IgD-negative memory B cell (primary cell): Measurements from ENCODE around the gene MASP2. TPM values are rescaled to one million over a fixed set of nuclear protein-coding genes. Genes with fewer than 3 reads are reported as not detected.

Experiments
- H3K27ac Mint-ChIP-seq, 3 donors: one replicate each; pipeline ENCODE4 v1.8.0; 2020 to 2022; ENCODE audit warnings: mild to moderate bottlenecking in 3 of 3, mixed read lengths in 3 of 3, moderate library complexity in 1 of 3
- H3K27me3 Mint-ChIP-seq: one replicate; pipeline ENCODE4 v1.8.0; 2021; ENCODE audit warnings: mixed read lengths
- H3K36me3 Mint-ChIP-seq: one replicate; pipeline ENCODE4 v1.8.0; 2020; ENCODE audit warnings: mild to moderate bottlenecking, mixed read lengths
- H3K4me1 Mint-ChIP-seq, 3 donors: one replicate each; pipeline ENCODE4 v1.8.0; 2020 to 2022; ENCODE audit warnings: mixed read lengths in 3 of 3, mild to moderate bottlenecking in 1 of 3
- H3K4me3 Mint-ChIP-seq, 4 donors: one replicate each; pipeline ENCODE4 v1.8.0; 2020 to 2022; ENCODE audit warnings: mild to moderate bottlenecking in 4 of 4, mixed read lengths in 4 of 4, moderate library complexity in 3 of 4
- H3K9me3 Mint-ChIP-seq, 3 donors: one replicate each; pipeline ENCODE4 v1.8.0; 2020 to 2021; ENCODE audit warnings: mixed read lengths in 3 of 3, mild to moderate bottlenecking in 1 of 3
- polyA plus RNA-seq: library from polyadenylated mRNA; unstranded; fragments of 300-500 nt; fragmentation: Illumina TruSeq; gene quantifications from one replicate; pipeline ENCODE4 v1.2.3, GENCODE V29; 2021

The MASP2 gene
- polyA plus RNA-seq, 1 donor from 2014 or later: not detected

GRCh38 chr1:11062965-11063401 lies 15.9 kb upstream of the MASP2 start:
- Mint-ChIP-seq H3K4me1 (peaks cover 11 to 14% (median 11%) of the 10 kb centered on the region in 3 donors), H3K27ac (peak overlapping the region in 1 of 3 donors; percentile 14), H3K36me3 (peaks cover 2% of the 10 kb centered on the region), H3K27me3 (no peaks in the 10 kb centered on the region), H3K4me3 (peak overlapping the region in 1 of 4 donors; percentile 81), H3K9me3 (no peaks in the 10 kb centered on the region)

- Mint-ChIP-seq H3K9me3 (no peaks in the 10 kb centered on the region), H3K27ac (no peak overlapping the region), H3K27me3 (no peaks in the 10 kb centered on the region), H3K36me3 (peaks cover 3% of the 10 kb centered on the region), H3K4me1 (peaks cover 11 to 14% (median 14%) of the 10 kb centered on the region in 3 donors), H3K4me3 (peak overlapping the region; percentile 21 to 100 (median 52))
Measured at GRCh38 chr1:11061652-11062365, 14.8 kb upstream of the MASP2 start.

- Mint-ChIP-seq H3K27ac (peak within 1 kb of the TSS; percentile 84 to 92 (median 85)), H3K4me3 (peak within 1 kb of the TSS; percentile 89 to 100 (median 97)), H3K9me3 (no peaks in the 10 kb centered on the region), H3K27me3 (no peaks in the 10 kb centered on the region), H3K36me3 (peaks cover 3% of the 10 kb centered on the region), H3K4me1 (peaks cover 11 to 14% (median 14%) of the 10 kb centered on the region in 3 donors)
Measured at GRCh38 chr1:11059968-11060830, 13.2 kb upstream of the MASP2 start, which contains the start of gene SRM. Gene SRM, minus strand, starts transcription at chr1:11060018. Its CDS starts 75 bp downstream, at chr1:11059943.

GRCh38 chr1:11059155-11059967 lies 12.3 kb upstream of the MASP2 start:
- Mint-ChIP-seq H3K27me3 (no peaks in the 10 kb centered on the region), H3K4me3 (peak overlapping the region; percentile 89 to 100 (median 97)), H3K9me3 (no peaks in the 10 kb centered on the region), H3K36me3 (peaks cover 3% of the 10 kb centered on the region), H3K27ac (peak overlapping the region in 1 of 3 donors; percentile 92), H3K4me1 (peaks cover 11 to 14% (median 14%) of the 10 kb centered on the region in 3 donors)

GRCh38 chr1:11058595-11059154 lies 11.6 kb upstream of the MASP2 start:
- peaks cover 3% of the 10 kb centered on the region for H3K36me3 Mint-ChIP-seq
- H3K27ac Mint-ChIP-seq: peak overlapping the region in 1 of 3 donors; percentile 92
- H3K4me1 Mint-ChIP-seq: peaks cover 11 to 14% (median 14%) of the 10 kb centered on the region in 3 donors
- no peaks in the 10 kb centered on the region for H3K9me3 Mint-ChIP-seq
- no peaks in the 10 kb centered on the region for H3K27me3 Mint-ChIP-seq
- peak overlapping the region; percentile 89 to 100 (median 97) for H3K4me3 Mint-ChIP-seq

- Mint-ChIP-seq H3K4me1 (peaks cover 11 to 14% (median 14%) of the 10 kb centered on the region in 3 donors), H3K4me3 (peak overlapping the region in 3 of 4 donors; percentile 70 to 100 (median 99))
Measured at GRCh38 chr1:11058026-11058425, 11.0 kb upstream of the MASP2 start.

GRCh38 chr1:11057477-11057876 lies 10.4 kb upstream of the MASP2 start:
- peaks cover 3% of the 10 kb centered on the region for H3K36me3 Mint-ChIP-seq
- H3K27me3 Mint-ChIP-seq: no peaks in the 10 kb centered on the region
- peak overlapping the region in 2 of 4 donors; percentile 47 to 100 for H3K4me3 Mint-ChIP-seq
- H3K4me1 Mint-ChIP-seq: peaks cover 10 to 16% (median 11%) of the 10 kb centered on the region in 3 donors
- H3K9me3 Mint-ChIP-seq: no peaks in the 10 kb centered on the region
- H3K27ac Mint-ChIP-seq: peak overlapping the region in 1 of 3 donors; percentile 59

More at GRCh38 chr1:11058026-11058425, 11.0 kb upstream of the MASP2 start:
- no peak overlapping the region for H3K27ac Mint-ChIP-seq
- H3K36me3 Mint-ChIP-seq: peaks cover 3% of the 10 kb centered on the region
- H3K27me3 Mint-ChIP-seq: no peaks in the 10 kb centered on the region
- H3K9me3 Mint-ChIP-seq: no peaks in the 10 kb centered on the region

- peaks cover 3% of the 10 kb centered on the region for H3K36me3 Mint-ChIP-seq
- H3K27me3 Mint-ChIP-seq: no peaks in the 10 kb centered on the region
- H3K4me1 Mint-ChIP-seq: peaks cover 19 to 25% (median 20%) of the 10 kb centered on the region in 3 donors
- peak overlapping the region in 1 of 4 donors; percentile 17 for H3K4me3 Mint-ChIP-seq
- no peaks in the 10 kb centered on the region for H3K9me3 Mint-ChIP-seq
- H3K27ac Mint-ChIP-seq: no peak overlapping the region
Measured at GRCh38 chr1:11056504-11056903, 9.5 kb upstream of the MASP2 start.

GRCh38 chr1:11055676-11056075 lies 8.6 kb upstream of the MASP2 start:
- Mint-ChIP-seq H3K4me1 (peaks cover 16 to 25% (median 18%) of the 10 kb centered on the region in 3 donors), H3K27me3 (no peaks in the 10 kb centered on the region), H3K4me3 (no peak overlapping the region), H3K36me3 (peaks cover 3% of the 10 kb centered on the region), H3K9me3 (no peaks in the 10 kb centered on the region), H3K27ac (no peak overlapping the region)

GRCh38 chr1:11054666-11055065 lies 7.6 kb upstream of the MASP2 start:
- Mint-ChIP-seq H3K36me3 (peaks cover 3% of the 10 kb centered on the region), H3K9me3 (no peaks in the 10 kb centered on the region), H3K27ac (no peak overlapping the region), H3K4me1 (peaks cover 13 to 25% (median 13%) of the 10 kb centered on the region in 3 donors), H3K27me3 (no peaks in the 10 kb centered on the region), H3K4me3 (no peak overlapping the region)

- Mint-ChIP-seq H3K36me3 (peaks cover 3% of the 10 kb centered on the region), H3K27me3 (no peaks in the 10 kb centered on the region), H3K27ac (no peak overlapping the region), H3K4me3 (no peak overlapping the region), H3K4me1 (peaks cover 13 to 25% (median 13%) of the 10 kb centered on the region in 3 donors), H3K9me3 (no peaks in the 10 kb centered on the region)
Measured at GRCh38 chr1:11054181-11054580, 7.1 kb upstream of the MASP2 start.

GRCh38 chr1:11053758-11054137 lies 6.7 kb upstream of the MASP2 start:
- Mint-ChIP-seq H3K9me3 (no peaks in the 10 kb centered on the region), H3K27ac (no peak overlapping the region)

GRCh38 chr1:11052839-11053757 lies 6.1 kb upstream of the MASP2 start:
- Mint-ChIP-seq H3K9me3 (no peaks in the 10 kb centered on the region), H3K4me1 (peaks cover 10 to 22% (median 13%) of the 10 kb centered on the region in 3 donors), H3K27me3 (no peaks in the 10 kb centered on the region), H3K36me3 (peaks cover 3% of the 10 kb centered on the region), H3K4me3 (peak overlapping the region in 2 of 4 donors; percentile 10 to 25), H3K27ac (no peak overlapping the region)

More at GRCh38 chr1:11053758-11054137, 6.7 kb upstream of the MASP2 start:
- peaks cover 10 to 25% (median 13%) of the 10 kb centered on the region in 3 donors for H3K4me1 Mint-ChIP-seq
- H3K4me3 Mint-ChIP-seq: no peak overlapping the region
- no peaks in the 10 kb centered on the region for H3K27me3 Mint-ChIP-seq
- H3K36me3 Mint-ChIP-seq: peaks cover 3% of the 10 kb centered on the region
